Activated B cell treated with CpG ODN at 0.5 μM for 24 hours (primary cell): ENCODE measurements around the gene LRRC51. TPM values are rescaled to one million over a fixed set of nuclear protein-coding genes. Genes with fewer than 3 reads are reported as not detected.

ENCODE experiments used
- ATAC-seq: fragments of 200-7000 bp; cut with Tn5 transposase; one replicate; pipeline ENCODE4 v1.10.0; 2021; ENCODE audit warnings: low read depth, mild to moderate bottlenecking, moderate library complexity
- CTCF ChIA-PET: fragments of 350-600 bp; sonication (Branson Sonifier 250); formaldehyde crosslinking; loops from one replicate; lab custom pipeline; 2021; ENCODE audit warnings: antibody characterized with exemption; lab: Charles Lee
- POLR2A ChIA-PET: fragments of 350-600 bp; sonication (Branson Sonifier 250); formaldehyde crosslinking; loops from one replicate; lab custom pipeline; 2021; ENCODE audit warnings: antibody characterized with exemption; lab: Charles Lee
- DNase-seq: peaks from one replicate; pipeline ENCODE4 v3.0.0; 2022
- H3K27ac Mint-ChIP-seq: one replicate; pipeline ENCODE4 v1.8.0; 2020; ENCODE audit warnings: mixed read lengths
- H3K27me3 Mint-ChIP-seq: one replicate; pipeline ENCODE4 v1.8.0; 2021; ENCODE audit warnings: mixed read lengths
- H3K36me3 Mint-ChIP-seq: one replicate; pipeline ENCODE4 v1.8.0; 2021; ENCODE audit warnings: low read depth, mixed read lengths
- H3K4me1 Mint-ChIP-seq: one replicate; pipeline ENCODE4 v1.8.0; 2021; ENCODE audit warnings: mixed read lengths
- H3K4me3 Mint-ChIP-seq: one replicate; pipeline ENCODE4 v1.8.0; 2020; ENCODE audit warnings: mild to moderate bottlenecking, mixed read lengths
- H3K9me3 Mint-ChIP-seq: one replicate; pipeline ENCODE4 v1.8.0; 2020; ENCODE audit warnings: mixed read lengths
- intact Hi-C: fragments of 100-400 bp; cut with micrococcal nuclease; formaldehyde crosslinking; loops from one replicate; pipeline ENCODE4 v1.15.1; 2024
- total RNA-seq: library from RNA; stranded (reverse); gene quantifications from 2 replicates; pipeline ENCODE4 v1.2.3, GENCODE V29; 2022
- TF ChIP-seq, protein P1 (sequence below): fragments of 200-600 bp; IDR thresholded peaks from one replicate; pipeline ENCODE4 v1.8.0; 2022; ENCODE audit warnings: antibody characterized with exemption, mild to moderate bottlenecking

The LRRC51 gene
- total RNA-seq, 1 donor from 2014 or later: 4.1 TPM

DNA sequence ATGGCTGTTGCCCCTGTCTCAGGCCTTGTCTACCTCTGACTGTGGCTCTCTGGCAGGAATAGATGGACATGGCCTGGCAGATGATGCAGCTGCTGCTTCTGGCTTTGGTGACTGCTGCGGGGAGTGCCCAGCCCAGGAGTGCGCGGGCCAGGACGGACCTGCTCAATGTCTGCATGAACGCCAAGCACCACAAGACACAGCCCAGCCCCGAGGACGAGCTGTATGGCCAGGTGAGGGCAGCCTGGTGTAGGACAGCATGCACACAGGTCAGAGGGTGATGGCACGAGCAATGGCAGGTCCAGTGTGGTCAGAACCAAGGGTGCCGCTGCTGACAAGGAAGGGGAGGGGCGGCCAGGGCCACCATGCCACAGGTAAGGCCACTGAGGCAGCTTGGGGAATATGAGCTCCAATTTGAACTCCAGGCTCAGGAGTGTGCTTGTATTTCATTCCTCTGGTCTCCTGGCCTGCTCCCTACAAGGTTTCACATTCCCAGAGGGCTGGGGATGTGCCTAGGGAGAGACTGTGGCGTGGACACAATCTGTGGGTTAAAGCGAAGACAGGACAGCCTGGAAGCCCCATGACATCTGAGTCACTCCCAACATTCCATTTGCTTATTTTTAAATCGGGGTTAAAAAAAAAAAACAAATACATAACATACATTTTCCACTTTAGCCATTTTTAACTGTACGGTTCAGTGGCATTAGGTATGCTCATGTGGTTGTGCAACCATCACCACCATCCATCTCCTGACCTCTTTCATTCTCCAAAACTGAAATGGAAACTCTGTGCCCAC is 55.4 kb downstream of the LRRC51 start:
- peaks cover 12% of the 10 kb centered on the region for H3K27me3 Mint-ChIP-seq
- H3K4me3 Mint-ChIP-seq: no peak overlapping the region
- intact Hi-C loops: no loop called here
- no peak for ATAC-seq
- DNase-seq: no peak
- no peaks in the 10 kb centered on the region for H3K36me3 Mint-ChIP-seq
- H3K4me1 Mint-ChIP-seq: no peaks in the 10 kb centered on the region
- no peak overlapping the region for H3K27ac Mint-ChIP-seq
- ChIA-PET POLR2A (interaction anchor here (0.6 kb wide), 1 partner anchor 13 kb away, joined by 5 read pairs; no protein-coding TSS in a partner anchor), CTCF (no interaction called here)
- no peaks in the 10 kb centered on the region for H3K9me3 Mint-ChIP-seq
- TF ChIP-seq, protein P1, sequence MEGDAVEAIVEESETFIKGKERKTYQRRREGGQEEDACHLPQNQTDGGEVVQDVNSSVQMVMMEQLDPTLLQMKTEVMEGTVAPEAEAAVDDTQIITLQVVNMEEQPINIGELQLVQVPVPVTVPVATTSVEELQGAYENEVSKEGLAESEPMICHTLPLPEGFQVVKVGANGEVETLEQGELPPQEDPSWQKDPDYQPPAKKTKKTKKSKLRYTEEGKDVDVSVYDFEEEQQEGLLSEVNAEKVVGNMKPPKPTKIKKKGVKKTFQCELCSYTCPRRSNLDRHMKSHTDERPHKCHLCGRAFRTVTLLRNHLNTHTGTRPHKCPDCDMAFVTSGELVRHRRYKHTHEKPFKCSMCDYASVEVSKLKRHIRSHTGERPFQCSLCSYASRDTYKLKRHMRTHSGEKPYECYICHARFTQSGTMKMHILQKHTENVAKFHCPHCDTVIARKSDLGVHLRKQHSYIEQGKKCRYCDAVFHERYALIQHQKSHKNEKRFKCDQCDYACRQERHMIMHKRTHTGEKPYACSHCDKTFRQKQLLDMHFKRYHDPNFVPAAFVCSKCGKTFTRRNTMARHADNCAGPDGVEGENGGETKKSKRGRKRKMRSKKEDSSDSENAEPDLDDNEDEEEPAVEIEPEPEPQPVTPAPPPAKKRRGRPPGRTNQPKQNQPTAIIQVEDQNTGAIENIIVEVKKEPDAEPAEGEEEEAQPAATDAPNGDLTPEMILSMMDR: no peak

DNA sequence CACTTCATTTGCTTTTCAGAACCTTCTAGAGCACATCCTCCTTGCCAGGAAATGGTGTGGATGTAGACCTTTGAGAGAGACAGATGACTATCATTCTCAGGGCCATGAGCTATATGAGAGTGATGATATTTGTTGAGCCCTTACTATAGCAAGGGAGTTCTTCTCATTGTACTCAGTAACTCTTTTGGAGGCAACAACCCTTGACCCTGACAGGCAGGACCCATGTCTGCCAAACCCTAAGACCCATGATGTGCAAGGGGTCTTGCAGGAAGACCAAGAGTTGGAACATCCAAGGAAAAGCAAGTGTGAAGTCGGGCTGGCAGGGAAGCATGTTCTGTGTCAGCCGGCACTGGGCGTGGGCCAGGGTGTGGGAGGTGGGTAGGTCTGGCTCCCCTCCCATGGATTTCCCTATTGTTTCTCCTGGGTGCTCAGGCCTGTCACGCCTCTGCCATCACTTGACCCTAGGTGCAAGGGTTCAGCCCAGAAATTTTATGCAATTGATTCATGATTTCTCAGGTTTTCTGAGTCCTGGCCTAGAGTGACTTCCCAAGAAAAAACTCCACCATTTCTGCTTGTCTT is 56.1 kb downstream of the LRRC51 start:
- intact Hi-C loops: no loop called here
- ChIA-PET CTCF (no interaction called here), POLR2A (interaction anchor here (0.6 kb wide), 1 partner anchor 13 kb away, joined by 5 read pairs; no protein-coding TSS in a partner anchor)
- H3K4me1 Mint-ChIP-seq: no peaks in the 10 kb centered on the region
- H3K36me3 Mint-ChIP-seq: no peaks in the 10 kb centered on the region
- ATAC-seq (no peak), DNase-seq (no peak)
- H3K27ac Mint-ChIP-seq: no peak overlapping the region
- H3K9me3 Mint-ChIP-seq: no peaks in the 10 kb centered on the region
- peaks cover 19% of the 10 kb centered on the region for H3K27me3 Mint-ChIP-seq
- TF ChIP-seq, protein P1: no peak
- no peak overlapping the region for H3K4me3 Mint-ChIP-seq

DNA sequence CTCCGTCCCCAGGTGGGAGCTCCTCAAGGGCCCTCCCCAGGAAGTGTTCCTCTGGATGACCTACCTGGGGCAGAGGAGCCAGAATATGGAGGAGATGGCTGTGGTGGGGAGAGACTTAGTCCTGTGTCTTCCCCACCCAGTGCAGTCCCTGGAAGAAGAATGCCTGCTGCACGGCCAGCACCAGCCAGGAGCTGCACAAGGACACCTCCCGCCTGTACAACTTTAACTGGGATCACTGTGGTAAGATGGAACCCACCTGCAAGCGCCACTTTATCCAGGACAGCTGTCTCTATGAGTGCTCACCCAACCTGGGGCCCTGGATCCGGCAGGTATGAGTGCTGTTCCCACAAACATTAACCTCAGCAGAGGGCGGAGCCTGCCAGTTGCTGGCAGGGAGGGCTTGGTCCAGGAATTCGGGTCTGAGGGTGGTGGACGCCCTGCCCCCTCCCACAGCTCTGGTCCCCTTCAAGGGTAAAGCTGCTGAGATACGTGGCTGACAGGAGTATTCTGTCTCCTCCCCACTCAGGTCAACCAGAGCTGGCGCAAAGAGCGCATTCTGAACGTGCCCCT is 58.3 kb downstream of the LRRC51 start:
- H3K27ac Mint-ChIP-seq: no peak overlapping the region
- DNase-seq (no peak), ATAC-seq (no peak)
- ChIA-PET CTCF (interaction anchor here (3.1 kb wide), 1 partner anchor 114 kb away, joined by 16 read pairs; no protein-coding TSS in a partner anchor), POLR2A (no interaction called here)
- TF ChIP-seq, protein P1: no peak
- no peaks in the 10 kb centered on the region for H3K36me3 Mint-ChIP-seq
- no peak overlapping the region for H3K4me3 Mint-ChIP-seq
- intact Hi-C loops: no loop called here
- no peaks in the 10 kb centered on the region for H3K9me3 Mint-ChIP-seq
- peaks cover 1% of the 10 kb centered on the region for H3K4me1 Mint-ChIP-seq
- peaks cover 17% of the 10 kb centered on the region for H3K27me3 Mint-ChIP-seq

DNA sequence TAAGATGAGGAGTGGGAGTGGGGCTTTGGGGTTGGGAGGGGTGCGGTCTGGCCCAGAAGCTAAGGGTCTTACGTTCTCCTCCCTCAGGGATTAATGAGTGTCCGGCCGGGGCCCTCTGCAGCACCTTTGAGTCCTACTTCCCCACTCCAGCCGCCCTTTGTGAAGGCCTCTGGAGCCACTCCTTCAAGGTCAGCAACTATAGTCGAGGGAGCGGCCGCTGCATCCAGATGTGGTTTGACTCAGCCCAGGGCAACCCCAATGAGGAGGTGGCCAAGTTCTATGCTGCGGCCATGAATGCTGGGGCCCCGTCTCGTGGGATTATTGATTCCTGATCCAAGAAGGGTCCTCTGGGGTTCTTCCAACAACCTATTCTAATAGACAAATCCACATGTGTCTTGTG is 58.9 kb downstream of the LRRC51 start:
- intact Hi-C loops: no loop called here
- Mint-ChIP-seq H3K9me3 (no peaks in the 10 kb centered on the region), H3K4me1 (peaks cover 1% of the 10 kb centered on the region), H3K36me3 (no peaks in the 10 kb centered on the region), H3K27me3 (peaks cover 19% of the 10 kb centered on the region), H3K27ac (no peak overlapping the region), H3K4me3 (no peak overlapping the region)
- TF ChIP-seq, protein P1: no peak
- ChIA-PET CTCF (interaction anchor here (3.1 kb wide), 1 partner anchor 114 kb away, joined by 16 read pairs; no protein-coding TSS in a partner anchor), POLR2A (no interaction called here)
- DNase-seq (no peak), ATAC-seq (no peak)

DNA sequence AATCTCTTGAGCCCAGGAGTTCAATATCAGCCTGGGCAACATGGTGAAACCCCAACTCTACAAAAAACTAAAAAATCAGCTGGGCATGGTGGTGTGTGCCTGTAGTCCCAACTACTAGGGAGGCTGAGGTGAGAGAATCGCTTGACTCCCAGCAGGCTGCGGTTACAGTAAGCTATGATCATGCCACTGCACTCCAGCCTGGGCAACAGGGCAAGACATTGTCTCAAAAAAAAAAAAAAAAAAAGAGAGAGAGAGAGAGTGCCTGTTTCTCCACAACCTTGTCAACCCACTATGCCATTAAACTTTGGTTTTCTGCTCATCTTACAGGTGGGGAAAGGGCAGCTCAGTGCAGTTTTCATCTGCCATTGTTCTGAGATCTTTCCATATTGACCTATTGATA is 60.0 kb downstream of the LRRC51 start:
- ATAC-seq (no peak), DNase-seq (no peak)
- Mint-ChIP-seq H3K4me3 (no peak overlapping the region), H3K36me3 (no peaks in the 10 kb centered on the region), H3K4me1 (peaks cover 1% of the 10 kb centered on the region), H3K9me3 (no peaks in the 10 kb centered on the region), H3K27ac (no peak overlapping the region), H3K27me3 (peaks cover 19% of the 10 kb centered on the region)
- intact Hi-C loops: loop anchor here (5.0 kb wide), 2 partner anchors 278 to 292 kb away; partner anchors contain the start of gene CLPB
- TF ChIP-seq, protein P1: no peak
- POLR2A ChIA-PET: interaction anchor here (0.6 kb wide), 1 partner anchor 223 kb away, joined by 3 read pairs; no protein-coding TSS in a partner anchor
- CTCF ChIA-PET: interaction anchor here (1.2 to 3.1 kb wide), 2 partner anchors 115 to 118 kb away, joined by 3 to 16 read pairs; no protein-coding TSS in a partner anchor
